ENCODE measurements around the gene ABCC3. TPM values are rescaled to one million over a fixed set of nuclear protein-coding genes. Genes with fewer than 3 reads are reported as not detected.

ABCC3 gene
- total and polyA plus RNA-seq, 8 donors: 13.6 to 1,043 (median 188) TPM

DNA sequence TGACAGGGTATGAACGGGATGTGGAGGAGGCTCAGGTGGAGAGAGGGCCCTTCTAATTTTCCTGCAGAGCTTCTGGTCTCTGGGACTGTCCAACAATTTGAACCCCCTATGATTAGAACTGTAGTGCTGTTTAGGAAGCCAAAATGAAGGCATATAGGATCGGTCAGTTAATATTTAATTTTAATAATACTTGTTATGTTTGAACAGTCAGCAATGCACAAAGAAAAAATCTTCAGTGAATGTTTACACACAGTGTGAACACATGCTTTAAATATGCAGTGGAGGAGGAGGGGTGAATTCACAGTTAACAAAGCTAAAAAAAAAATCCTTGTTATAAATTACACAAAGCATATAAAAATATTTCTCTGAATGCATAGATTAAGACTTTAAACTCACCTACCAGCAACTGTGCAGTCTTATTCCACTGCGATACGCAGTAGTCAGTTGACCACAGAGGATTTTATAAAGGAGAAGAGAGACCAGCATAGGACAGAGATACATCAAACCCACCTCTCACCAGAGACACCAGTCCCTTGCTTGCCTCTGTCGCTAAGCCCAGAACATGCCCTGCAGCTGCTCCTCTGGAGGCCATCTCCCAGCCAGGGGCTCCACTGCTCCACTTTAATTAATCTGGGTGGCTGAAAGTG is 58.5 kb downstream of the ABCC3 start:
- Histone ChIP-seq H3K9me3 (no peaks in the 10 kb centered on the region), H3K27ac (peak overlapping the region; percentile 82 to 95 (median 87)), H3K27me3 (no peaks in the 10 kb centered on the region), H3K36me3 (peaks cover 25 to 52% (median 45%) of the 10 kb centered on the region in 4 donors), H3K4me3 (no peak overlapping the region), H3K4me1 (peaks cover 63 to 99% (median 81%) of the 10 kb centered on the region in 4 donors)
- DNase-seq: peak in 1 of 2 donors; percentile 83
- WGBS, 5 donors: 29 to 54% (median 35%) methylated on average over 5 of the region's 5 CpGs
- intact Hi-C loops (cut with DNase I; ENCODE audit: low total_unique reads): no loop called here
- TF ChIP-seq POLR2A (IDR thresholded peaks at IDR 0.05): no peak
- TF ChIP-seq, protein P1, sequence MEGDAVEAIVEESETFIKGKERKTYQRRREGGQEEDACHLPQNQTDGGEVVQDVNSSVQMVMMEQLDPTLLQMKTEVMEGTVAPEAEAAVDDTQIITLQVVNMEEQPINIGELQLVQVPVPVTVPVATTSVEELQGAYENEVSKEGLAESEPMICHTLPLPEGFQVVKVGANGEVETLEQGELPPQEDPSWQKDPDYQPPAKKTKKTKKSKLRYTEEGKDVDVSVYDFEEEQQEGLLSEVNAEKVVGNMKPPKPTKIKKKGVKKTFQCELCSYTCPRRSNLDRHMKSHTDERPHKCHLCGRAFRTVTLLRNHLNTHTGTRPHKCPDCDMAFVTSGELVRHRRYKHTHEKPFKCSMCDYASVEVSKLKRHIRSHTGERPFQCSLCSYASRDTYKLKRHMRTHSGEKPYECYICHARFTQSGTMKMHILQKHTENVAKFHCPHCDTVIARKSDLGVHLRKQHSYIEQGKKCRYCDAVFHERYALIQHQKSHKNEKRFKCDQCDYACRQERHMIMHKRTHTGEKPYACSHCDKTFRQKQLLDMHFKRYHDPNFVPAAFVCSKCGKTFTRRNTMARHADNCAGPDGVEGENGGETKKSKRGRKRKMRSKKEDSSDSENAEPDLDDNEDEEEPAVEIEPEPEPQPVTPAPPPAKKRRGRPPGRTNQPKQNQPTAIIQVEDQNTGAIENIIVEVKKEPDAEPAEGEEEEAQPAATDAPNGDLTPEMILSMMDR (IDR thresholded peaks at IDR 0.05): no peak
- peak in 1 of 3 donors; percentile 27 for TF ChIP-seq POLR2AphosphoS5 (IDR thresholded peaks at IDR 0.05)
- no peak for TF ChIP-seq EP300 (IDR thresholded peaks at IDR 0.05)

- Histone ChIP-seq H3K4me1 (peaks cover 37 to 92% (median 59%) of the 10 kb centered on the region in 4 donors), H3K27me3 (no peaks in the 10 kb centered on the region), H3K4me3 (no peak overlapping the region), H3K9me3 (no peaks in the 10 kb centered on the region), H3K27ac (peak overlapping the region in 4 of 5 donors; percentile 52 to 95 (median 88)), H3K36me3 (peaks cover 47 to 76% (median 69%) of the 10 kb centered on the region in 4 donors)
- DNase-seq: no peak
- 57 to 74% (median 72%) methylated on average over 3 of the region's 3 CpGs for WGBS, 5 donors
- intact Hi-C loops (cut with DNase I; ENCODE audit: low total_unique reads): loop anchor here (5.0 kb wide), 1 partner anchor 149 kb away; the partner anchor contains the start of gene SPATA20
- TF ChIP-seq EP300 (IDR thresholded peaks at IDR 0.05): no peak
- no peak for TF ChIP-seq POLR2AphosphoS5 (IDR thresholded peaks at IDR 0.05)
- TF ChIP-seq, protein P1 (IDR thresholded peaks at IDR 0.05): no peak
- TF ChIP-seq POLR2A (IDR thresholded peaks at IDR 0.05): no peak
Measured at GRCh38 chr17:50696365-50696879, 61.7 kb downstream of the ABCC3 start.

DNA sequence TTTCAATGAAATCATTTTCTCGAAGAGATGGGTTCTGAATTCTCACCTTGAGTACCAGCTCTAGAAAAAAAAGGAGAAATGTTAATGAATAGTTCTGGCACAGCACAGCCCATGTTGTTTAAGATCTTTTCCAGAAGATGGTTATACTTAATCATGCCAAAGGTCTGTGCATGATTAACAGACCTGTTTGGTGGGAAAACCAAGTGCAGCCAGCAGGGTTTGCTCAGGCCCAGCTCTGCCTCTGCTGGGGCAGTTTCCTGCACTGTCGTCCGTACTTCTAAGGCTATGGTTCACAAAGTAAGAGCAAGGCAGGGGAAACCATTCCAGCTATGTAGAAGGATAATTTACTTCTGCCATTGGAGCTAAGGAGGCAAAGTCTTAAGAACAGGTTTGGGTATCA is 62.4 kb downstream of the ABCC3 start:
- Histone ChIP-seq H3K4me1 (peaks cover 30 to 92% (median 56%) of the 10 kb centered on the region in 4 donors), H3K4me3 (no peak overlapping the region), H3K27me3 (no peaks in the 10 kb centered on the region), H3K9me3 (no peaks in the 10 kb centered on the region), H3K27ac (peak overlapping the region; percentile 41 to 95 (median 86)), H3K36me3 (peaks cover 47 to 76% (median 69%) of the 10 kb centered on the region in 4 donors)
- 34 to 61% (median 50%) methylated on average over 3 of the region's 3 CpGs for WGBS, 5 donors
- intact Hi-C loops (cut with DNase I; ENCODE audit: low total_unique reads): loop anchor here (5.0 kb wide), 1 partner anchor 150 kb away; the partner anchor contains the start of gene SPATA20
- no peak for TF ChIP-seq POLR2A (IDR thresholded peaks at IDR 0.05)
- TF ChIP-seq, protein P1 (IDR thresholded peaks at IDR 0.05): peak in 1 of 7 experiments; percentile 9
- no peak for TF ChIP-seq EP300 (IDR thresholded peaks at IDR 0.05)
- no peak for TF ChIP-seq POLR2AphosphoS5 (IDR thresholded peaks at IDR 0.05)
- peak in 1 of 2 donors; percentile 70 for DNase-seq

DNA sequence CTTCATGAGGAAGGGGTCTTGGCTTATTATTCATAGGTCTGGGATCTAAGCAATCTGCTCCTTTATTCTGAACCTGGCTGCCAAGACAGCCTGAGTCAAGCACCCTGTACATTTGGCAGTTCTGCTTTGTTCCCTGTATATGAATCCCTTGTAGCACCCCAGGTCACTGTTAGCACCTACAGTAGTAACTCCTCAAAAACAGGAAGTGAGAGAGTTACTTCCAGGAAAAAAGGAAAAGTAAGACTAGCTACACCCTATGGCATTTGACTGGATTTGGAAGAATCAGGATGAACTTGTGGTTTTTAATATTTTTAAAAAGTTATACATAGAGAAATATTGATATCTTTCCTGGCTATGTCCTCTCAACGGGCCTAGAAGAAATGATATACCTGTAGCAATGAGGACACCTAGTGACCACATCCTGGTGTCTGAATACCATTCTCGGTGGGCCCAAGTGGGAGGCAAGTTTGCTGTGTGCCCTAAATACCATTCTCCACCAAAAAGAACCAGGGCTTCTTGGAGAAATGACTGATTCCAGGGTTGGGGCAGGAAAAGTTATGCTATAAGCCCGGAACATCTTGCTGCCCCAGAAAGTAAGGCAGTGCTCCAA is 63.1 kb downstream of the ABCC3 start:
- Histone ChIP-seq H3K4me1 (peaks cover 23 to 87% (median 53%) of the 10 kb centered on the region in 4 donors), H3K9me3 (no peaks in the 10 kb centered on the region), H3K27ac (peak overlapping the region; percentile 23 to 95 (median 86)), H3K27me3 (no peaks in the 10 kb centered on the region), H3K4me3 (no peak overlapping the region), H3K36me3 (peaks cover 47 to 74% (median 68%) of the 10 kb centered on the region in 4 donors)
- intact Hi-C loops (cut with DNase I; ENCODE audit: low total_unique reads): loop anchor here (5.0 kb wide), 1 partner anchor 150 kb away; the partner anchor contains the start of gene SPATA20
- WGBS, 5 donors: 27 to 39% (median 33%) methylated on average over 3 of the region's 3 CpGs
- DNase-seq: peak in 1 of 2 donors; percentile 50
- TF ChIP-seq, protein P1 (IDR thresholded peaks at IDR 0.05): no peak
- TF ChIP-seq POLR2AphosphoS5 (IDR thresholded peaks at IDR 0.05): no peak
- no peak for TF ChIP-seq EP300 (IDR thresholded peaks at IDR 0.05)
- no peak for TF ChIP-seq POLR2A (IDR thresholded peaks at IDR 0.05)

Data from stomach (tissue), 9 donors.